NCI-H2196 (cell line): ENCODE data around the gene TXNIP.
"Not testable (repeated sequence)": the region's sequence is repeated elsewhere in the genome, so short reads cannot be mapped to it uniquely, and the experiment has no call there.

ENCODE experiments used
- DNase-seq: peaks from one replicate; lab custom pipeline; 2025; ENCODE audit not compliant: unreplicated experiment; lab: John Stamatoyannopoulos, UW

TXNIP gene

GRCh38 chr1:145996433-145997015 is at the start of gene TXNIP:
TXNIP (minus strand) TSS chr1:145996579; CDS start chr1:145996266, 313 bp downstream.
- peak; percentile 95 for DNase-seq

GRCh38 chr1:146039844-146040194 is 43.4 kb upstream of the TXNIP start:
- no peak for DNase-seq

GRCh38 chr1:146036965-146037646 is 40.7 kb upstream of the TXNIP start:
- peak; percentile 84 for DNase-seq

GRCh38 chr1:146036241-146036964 is 40.0 kb upstream of the TXNIP start:
- DNase-seq: no peak

GRCh38 chr1:146035048-146035423 is 38.7 kb upstream of the TXNIP start:
- DNase-seq: no peak

GRCh38 chr1:146032631-146033219 is 36.3 kb upstream of the TXNIP start:
- peak; percentile 67 for DNase-seq

- no peak for DNase-seq
Measured at GRCh38 chr1:146031476-146031875, 35.1 kb upstream of the TXNIP start.

GRCh38 chr1:146029117-146029516 is 32.7 kb upstream of the TXNIP start:
- no peak for DNase-seq

GRCh38 chr1:146026650-146027049 is 30.3 kb upstream of the TXNIP start:
- not testable (repeated sequence) for DNase-seq

- not testable (repeated sequence) for DNase-seq
Measured at GRCh38 chr1:146025787-146026495, 29.6 kb upstream of the TXNIP start.

GRCh38 chr1:146022403-146023127 is 26.2 kb upstream of the TXNIP start:
- no peak for DNase-seq

- DNase-seq: no peak
Measured at GRCh38 chr1:146021622-146022402, 25.4 kb upstream of the TXNIP start, which contains the start of gene HJV. HJV (minus strand) TSS chr1:146021735; CDS start chr1:146020231, 1,504 bp downstream.

GRCh38 chr1:146021050-146021445 is 24.7 kb upstream of the TXNIP start:
- DNase-seq: no peak

GRCh38 chr1:146020058-146021049 is 24.0 kb upstream of the TXNIP start:
- DNase-seq: no peak

GRCh38 chr1:146019231-146020057 is 23.1 kb upstream of the TXNIP start:
- DNase-seq: no peak

GRCh38 chr1:146016891-146017290 is 20.5 kb upstream of the TXNIP start:
- DNase-seq: no peak

- no peak for DNase-seq
Measured at GRCh38 chr1:146013559-146013922, 17.2 kb upstream of the TXNIP start.
